Common myeloid progenitor, CD34-positive (primary cell): Measurements from ENCODE around the gene PIK3CG.
"Not testable (repeated sequence)": the region's sequence is repeated elsewhere in the genome, so short reads cannot be mapped to it uniquely, and the experiment has no call there.

ENCODE experiments used
- CTCF ChIA-PET: fragments of 350-600 bp; sonication (Branson Sonifier 250); formaldehyde crosslinking; loops from one replicate; lab custom pipeline; 2021; ENCODE audit warnings: antibody characterized with exemption; lab: Charles Lee
- POLR2A ChIA-PET: fragments of 350-600 bp; sonication (Branson Sonifier 250); formaldehyde crosslinking; loops from one replicate; lab custom pipeline; 2021; ENCODE audit warnings: antibody characterized with exemption; lab: Charles Lee
- DNase-seq, 3 donors: peaks; one replicate each; pipeline versions ENCODE4 v3.0.0 to v3.0.0-alpha.2; 2013
- H3K27ac ChIP-seq, 2 experiments: 1 replicate in 1 of 2; 2 replicates in 1 of 2; pipeline ENCODE4 v1.7.0; 2013; ENCODE audit warnings: inconsistent platforms in 2 of 2, low read length in 2 of 2, mild to moderate bottlenecking in 2 of 2, low read depth in 1 of 2, moderate library complexity in 1 of 2; ENCODE audit not compliant: severe bottlenecking in 2 of 2, insufficient read depth in 1 of 2, poor library complexity in 1 of 2
- H3K27me3 ChIP-seq, 5 experiments: replicated peaks in 2 of 5; 1 replicate in 3 of 5; 2 replicates in 2 of 5; pipeline versions ENCODE4 v1.6.1 to v1.7.0; 2013; ENCODE audit warnings: low read length in 4 of 5, mild to moderate bottlenecking in 2 of 5, moderate library complexity in 2 of 5, inconsistent platforms in 1 of 5; ENCODE audit not compliant: insufficient read depth in 5 of 5, control insufficient read depth in 4 of 5
- H3K36me3 ChIP-seq, 4 experiments: 1 replicate in 2 of 4; 2 replicates in 2 of 4; pipeline versions ENCODE4 v1.6.1 to v1.7.0; 2013; ENCODE audit warnings: low read length in 3 of 4, control low read depth in 1 of 4, mild to moderate bottlenecking in 1 of 4; ENCODE audit not compliant: control insufficient read depth in 4 of 4, insufficient read depth in 4 of 4
- H3K4me1 ChIP-seq, 4 experiments: 1 replicate in 3 of 4; 2 replicates in 1 of 4; pipeline versions ENCODE4 v1.6.1 to v1.7.1; 2013; ENCODE audit warnings: low read length in 3 of 4, mild to moderate bottlenecking in 3 of 4, control low read depth in 1 of 4, inconsistent platforms in 1 of 4, moderate library complexity in 1 of 4; ENCODE audit not compliant: control insufficient read depth in 4 of 4, insufficient read depth in 4 of 4; ENCODE audit errors: control extremely low read depth in 1 of 4
- H3K4me3 ChIP-seq, 7 experiments: 1 replicate in 4 of 7; 2 replicates in 3 of 7; pipeline versions ENCODE4 v1.5.1 to v1.7.0; 2013; ENCODE audit warnings: mild to moderate bottlenecking in 7 of 7, low read length in 6 of 7, moderate library complexity in 6 of 7, inconsistent platforms in 2 of 7, low read depth in 2 of 7, control low read depth in 1 of 7; ENCODE audit not compliant: insufficient read depth in 4 of 7, control insufficient read depth in 1 of 7; ENCODE audit errors: extremely low read depth in 1 of 7
- H3K9me3 ChIP-seq, 5 experiments: 1 replicate in 4 of 5; 2 replicates in 1 of 5; pipeline versions ENCODE4 v1.6.1 to v1.7.1; 2013; ENCODE audit warnings: low read length in 4 of 5, mild to moderate bottlenecking in 2 of 5, inconsistent platforms in 1 of 5, low read depth in 1 of 5, moderate library complexity in 1 of 5; ENCODE audit not compliant: control insufficient read depth in 4 of 5, insufficient read depth in 2 of 5; ENCODE audit errors: control extremely low read depth in 1 of 5
- WGBS: methylation state at CpG from one replicate; pipeline ENCODE4 v1.1.5; 2013; ENCODE audit not compliant: insufficient coverage; 5-methylcytosine and 5-hydroxymethylcytosine counted together

PIK3CG gene

GRCh38 chr7:106893591-106893990 is 28.5 kb downstream of the PIK3CG start:
- Histone ChIP-seq H3K9me3 (peaks cover 0 to 6% (median 0%) of the 10 kb centered on the region in 5 experiments), H3K36me3 (peaks cover 20 to 78% (median 39%) of the 10 kb centered on the region in 4 experiments), H3K27me3 (no peaks in the 10 kb centered on the region), H3K27ac (no peak overlapping the region), H3K4me1 (peaks cover 16 to 26% (median 20%) of the 10 kb centered on the region in 4 experiments), H3K4me3 (no peak overlapping the region)
- no peak for DNase-seq
- ChIA-PET POLR2A (no interaction called here), CTCF (interaction anchor here (1.1 to 1.3 kb wide), 2 partner anchors 17 to 101 kb away, joined by 3 read pairs; no protein-coding TSS in a partner anchor)
- 100% methylated on average over 1 of the region's 2 CpGs for WGBS

GRCh38 chr7:106895246-106895864 is 30.3 kb downstream of the PIK3CG start:
- H3K36me3 ChIP-seq, result peaks cover 15 to 71% (median 28%) of the 10 kb centered on the region in 4 experiments
- no peaks in the 10 kb centered on the region for H3K27me3 ChIP-seq
- H3K27ac ChIP-seq, result peak overlapping the region; percentile 51 to 67
- ChIA-PET POLR2A (no interaction called here), CTCF (interaction anchor here (1.4 kb wide), 1 partner anchor 102 kb away, joined by 4 read pairs; no protein-coding TSS in a partner anchor)
- 37% methylated on average over 3 of the region's 4 CpGs for WGBS
- peaks cover 0 to 10% (median 0%) of the 10 kb centered on the region in 5 experiments for H3K9me3 ChIP-seq
- peaks cover 16 to 26% (median 20%) of the 10 kb centered on the region in 4 experiments for H3K4me1 ChIP-seq
- peak; percentile 38 to 86 (median 84) for DNase-seq
- peak overlapping the region in 2 of 7 experiments; percentile 34 to 48 for H3K4me3 ChIP-seq

GRCh38 chr7:106896231-106896630 is 31.1 kb downstream of the PIK3CG start:
- CTCF ChIA-PET, result no interaction called here
- no peak overlapping the region for H3K4me3 ChIP-seq
- H3K4me1 ChIP-seq, result peaks cover 16 to 26% (median 20%) of the 10 kb centered on the region in 4 experiments
- no peaks in the 10 kb centered on the region for H3K27me3 ChIP-seq
- WGBS, result 93% methylated on average over 3 of the region's 3 CpGs
- peaks cover 15 to 66% (median 25%) of the 10 kb centered on the region in 4 experiments for H3K36me3 ChIP-seq
- no peak for DNase-seq
- H3K9me3 ChIP-seq, result peaks cover 0 to 10% (median 0%) of the 10 kb centered on the region in 5 experiments
- no peak overlapping the region for H3K27ac ChIP-seq
- POLR2A ChIA-PET, result no interaction called here

GRCh38 chr7:106897553-106897952 is 32.5 kb downstream of the PIK3CG start:
- H3K27me3 ChIP-seq, DNase-seq, H3K9me3 ChIP-seq, H3K27ac ChIP-seq, POLR2A ChIA-PET, H3K4me3 ChIP-seq: not testable (repeated sequence)
- peaks cover 16 to 34% (median 29%) of the 10 kb centered on the region in 4 experiments for H3K4me1 ChIP-seq
- no CpG with 5 or more reads among the region's 3 CpGs for WGBS
- CTCF ChIA-PET, result interaction anchor here (0.9 kb wide), 3 partner anchors 233 to 277 kb away, joined by 3 read pairs; no protein-coding TSS in a partner anchor
- peaks cover 7 to 54% (median 22%) of the 10 kb centered on the region in 4 experiments for H3K36me3 ChIP-seq

GRCh38 chr7:106898967-106899366 is 33.9 kb downstream of the PIK3CG start:
- 100% methylated on average over 2 of the region's 2 CpGs for WGBS
- POLR2A ChIA-PET, H3K27me3 ChIP-seq, H3K4me3 ChIP-seq, H3K27ac ChIP-seq, DNase-seq, H3K9me3 ChIP-seq: not testable (repeated sequence)
- CTCF ChIA-PET, result interaction anchor here (0.9 kb wide), 1 partner anchor 10 kb away, joined by 4 read pairs; no protein-coding TSS in a partner anchor
- Histone ChIP-seq H3K36me3 (peaks cover 4 to 40% (median 18%) of the 10 kb centered on the region in 4 experiments), H3K4me1 (peaks cover 15 to 32% (median 28%) of the 10 kb centered on the region in 4 experiments)

GRCh38 chr7:106901828-106902441 is 36.9 kb downstream of the PIK3CG start:
- Histone ChIP-seq H3K27me3 (no peaks in the 10 kb centered on the region), H3K9me3 (peaks cover 0 to 10% (median 0%) of the 10 kb centered on the region in 5 experiments), H3K4me1 (peaks cover 0 to 11% (median 8%) of the 10 kb centered on the region in 4 experiments), H3K4me3 (peak overlapping the region in 1 of 7 experiments; percentile 7), H3K27ac (no peak overlapping the region), H3K36me3 (peaks cover 12 to 48% (median 21%) of the 10 kb centered on the region in 4 experiments)
- WGBS, result 35% methylated on average over 4 of the region's 4 CpGs
- POLR2A ChIA-PET, result no interaction called here
- CTCF ChIA-PET, result interaction anchor here (1.2 to 3.0 kb wide), 3 partner anchors 10 to 359 kb away, joined by 3 to 14 read pairs (median 3); no protein-coding TSS in a partner anchor
- peak; percentile 28 to 70 (median 62) for DNase-seq
